C4-2B (cell line): ENCODE data around the gene RORB.

ENCODE experiments used
- ZFX ChIP-seq: fragments of 450-650 bp; IDR thresholded peaks from 2 replicates; pipeline ENCODE4 v1.6.1; 2017
- TF ChIP-seq, protein P1 (sequence below): fragments of 450-650 bp; conservative IDR thresholded peaks from 2 replicates; pipeline ENCODE4 v1.5.1; 2017; ENCODE audit warnings: mild to moderate bottlenecking

DNA sequence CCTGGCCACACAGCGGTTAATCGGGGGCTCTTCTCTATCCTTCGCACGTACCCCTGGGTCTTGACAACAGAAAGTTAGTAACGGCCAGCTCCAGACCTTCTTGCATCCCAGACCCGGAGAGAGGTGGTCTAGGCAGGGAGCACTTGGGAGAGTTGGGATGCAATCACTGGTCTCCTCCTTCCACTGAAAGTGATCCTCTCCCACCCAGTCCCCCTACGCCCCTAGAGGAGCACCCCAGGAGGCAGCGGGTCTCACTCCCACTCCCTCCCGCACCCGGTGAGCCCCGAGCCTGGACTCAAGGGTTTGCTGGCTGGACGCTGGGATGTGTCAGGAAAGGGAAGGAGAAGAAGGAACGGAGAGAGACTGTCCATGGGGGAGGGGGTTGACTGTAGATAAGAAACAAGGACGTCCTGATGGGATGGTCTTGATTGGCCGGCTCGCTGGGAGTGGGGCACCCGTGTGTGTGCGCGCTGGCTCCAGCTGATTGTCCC, 2.0 kb downstream of the RORB start:
- TF ChIP-seq, protein P1, sequence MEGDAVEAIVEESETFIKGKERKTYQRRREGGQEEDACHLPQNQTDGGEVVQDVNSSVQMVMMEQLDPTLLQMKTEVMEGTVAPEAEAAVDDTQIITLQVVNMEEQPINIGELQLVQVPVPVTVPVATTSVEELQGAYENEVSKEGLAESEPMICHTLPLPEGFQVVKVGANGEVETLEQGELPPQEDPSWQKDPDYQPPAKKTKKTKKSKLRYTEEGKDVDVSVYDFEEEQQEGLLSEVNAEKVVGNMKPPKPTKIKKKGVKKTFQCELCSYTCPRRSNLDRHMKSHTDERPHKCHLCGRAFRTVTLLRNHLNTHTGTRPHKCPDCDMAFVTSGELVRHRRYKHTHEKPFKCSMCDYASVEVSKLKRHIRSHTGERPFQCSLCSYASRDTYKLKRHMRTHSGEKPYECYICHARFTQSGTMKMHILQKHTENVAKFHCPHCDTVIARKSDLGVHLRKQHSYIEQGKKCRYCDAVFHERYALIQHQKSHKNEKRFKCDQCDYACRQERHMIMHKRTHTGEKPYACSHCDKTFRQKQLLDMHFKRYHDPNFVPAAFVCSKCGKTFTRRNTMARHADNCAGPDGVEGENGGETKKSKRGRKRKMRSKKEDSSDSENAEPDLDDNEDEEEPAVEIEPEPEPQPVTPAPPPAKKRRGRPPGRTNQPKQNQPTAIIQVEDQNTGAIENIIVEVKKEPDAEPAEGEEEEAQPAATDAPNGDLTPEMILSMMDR = no peak
- TF ChIP-seq ZFX = no peak
